ENCODE results near the gene TRIM15. TPM values are rescaled to one million over a fixed set of nuclear protein-coding genes. Genes with fewer than 3 reads are reported as not detected.
"Not testable (repeated sequence)": the region's sequence is repeated elsewhere in the genome, so short reads cannot be mapped to it uniquely, and the experiment has no call there.

The TRIM15 gene
- total RNA-seq, 2 experiments from 2014 or later = not detected

GRCh38 chr6:30160008-30160784 lies 3.1 kb upstream of the TRIM15 start:
- Mint-ChIP-seq H3K36me3 (ENCODE audit: low read depth) (no peaks in the 10 kb centered on the region), H3K9me3 (no peaks in the 10 kb centered on the region), H3K4me1 (peaks cover 17% of the 10 kb centered on the region), H3K27me3 (peaks cover 10% of the 10 kb centered on the region), H3K4me3 (no peak overlapping the region), H3K27ac (no peak overlapping the region)
- CTCF ChIA-PET = no interaction called here
- no peak for DNase-seq
- POLR2A ChIA-PET = no interaction called here

- Mint-ChIP-seq H3K27me3 (peaks cover 8% of the 10 kb centered on the region), H3K4me1 (peaks cover 17% of the 10 kb centered on the region), H3K27ac (no peak within 1 kb of the TSS), H3K9me3 (no peaks in the 10 kb centered on the region), H3K36me3 (ENCODE audit: low read depth) (no peaks in the 10 kb centered on the region), H3K4me3 (no peak within 1 kb of the TSS)
- DNase-seq = no peak
- CTCF ChIA-PET = no interaction called here
- POLR2A ChIA-PET = no interaction called here
Observed at GRCh38 chr6:30160785-30161531, 2.4 kb upstream of the TRIM15 start, which contains the start of gene TRIM10. TRIM10 (minus strand) TSS chr6:30161211; CDS start chr6:30160858, 353 bp downstream.

GRCh38 chr6:30162265-30163089 lies 869 bp upstream of the TRIM15 start:
- Mint-ChIP-seq H3K36me3 (ENCODE audit: low read depth) (no peaks in the 10 kb centered on the region), H3K27me3 (peaks cover 11% of the 10 kb centered on the region), H3K4me3 (no peak overlapping the region), H3K4me1 (peaks cover 25% of the 10 kb centered on the region), H3K27ac (no peak overlapping the region), H3K9me3 (no peaks in the 10 kb centered on the region)
- ChIA-PET POLR2A (no interaction called here), CTCF (interaction anchor here (0.6 kb wide), 1 partner anchor 371 kb away, joined by 3 read pairs; no protein-coding TSS in a partner anchor)
- DNase-seq = no peak

- no peak overlapping the region for H3K4me3 Mint-ChIP-seq
- ChIA-PET CTCF (no interaction called here), POLR2A (no interaction called here)
- H3K27ac Mint-ChIP-seq = no peak overlapping the region
- no peaks in the 10 kb centered on the region for H3K9me3 Mint-ChIP-seq
- DNase-seq = no peak
- H3K27me3 Mint-ChIP-seq = peaks cover 21% of the 10 kb centered on the region
- H3K36me3 Mint-ChIP-seq (ENCODE audit: low read depth) = no peaks in the 10 kb centered on the region
- H3K4me1 Mint-ChIP-seq = peaks cover 22% of the 10 kb centered on the region
Observed at GRCh38 chr6:30163918-30164654, 740 bp downstream of the TRIM15 start.

GRCh38 chr6:30164714-30165113 lies 1.4 kb downstream of the TRIM15 start:
- POLR2A ChIA-PET = no interaction called here
- CTCF ChIA-PET = no interaction called here

GRCh38 chr6:30165238-30165637 lies 1.9 kb downstream of the TRIM15 start:
- H3K27me3 Mint-ChIP-seq = peaks cover 22% of the 10 kb centered on the region
- H3K4me3 Mint-ChIP-seq; H3K36me3 Mint-ChIP-seq (ENCODE audit: low read depth); H3K27ac Mint-ChIP-seq; H3K9me3 Mint-ChIP-seq; POLR2A ChIA-PET; CTCF ChIA-PET; DNase-seq: not testable (repeated sequence)
- H3K4me1 Mint-ChIP-seq = peaks cover 23% of the 10 kb centered on the region

More at GRCh38 chr6:30164714-30165113, 1.4 kb downstream of the TRIM15 start:
- Mint-ChIP-seq H3K36me3 (ENCODE audit: low read depth) (no peaks in the 10 kb centered on the region), H3K4me3 (no peak overlapping the region), H3K4me1 (peaks cover 23% of the 10 kb centered on the region), H3K27ac (no peak overlapping the region), H3K9me3 (no peaks in the 10 kb centered on the region), H3K27me3 (peaks cover 21% of the 10 kb centered on the region)
- DNase-seq = no peak

GRCh38 chr6:30167101-30167500 lies 3.8 kb downstream of the TRIM15 start:
- Mint-ChIP-seq H3K9me3 (no peaks in the 10 kb centered on the region), H3K36me3 (ENCODE audit: low read depth) (no peaks in the 10 kb centered on the region), H3K27me3 (peaks cover 36% of the 10 kb centered on the region), H3K27ac (no peak overlapping the region), H3K4me3 (no peak overlapping the region), H3K4me1 (peaks cover 25% of the 10 kb centered on the region)
- ChIA-PET CTCF (interaction anchor here (0.9 to 1.6 kb wide), 4 partner anchors 13 to 193 kb away, joined by 3 to 4 read pairs (median 3); no protein-coding TSS in a partner anchor), POLR2A (no interaction called here)
- no peak for DNase-seq

- POLR2A ChIA-PET = no interaction called here
- CTCF ChIA-PET = interaction anchor here (0.9 kb wide), 1 partner anchor 38 kb away, joined by 3 read pairs; no protein-coding TSS in a partner anchor
- Mint-ChIP-seq H3K4me1 (peaks cover 14% of the 10 kb centered on the region), H3K27ac (no peak overlapping the region), H3K9me3 (no peaks in the 10 kb centered on the region), H3K36me3 (ENCODE audit: low read depth) (no peaks in the 10 kb centered on the region), H3K4me3 (no peak overlapping the region), H3K27me3 (peaks cover 46% of the 10 kb centered on the region)
- no peak for DNase-seq
Observed at GRCh38 chr6:30168741-30169140, 5.4 kb downstream of the TRIM15 start.

- no peaks in the 10 kb centered on the region for H3K9me3 Mint-ChIP-seq
- H3K4me3 Mint-ChIP-seq = no peak overlapping the region
- POLR2A ChIA-PET = no interaction called here
- peaks cover 14% of the 10 kb centered on the region for H3K4me1 Mint-ChIP-seq
- no peaks in the 10 kb centered on the region for H3K36me3 Mint-ChIP-seq (ENCODE audit: low read depth)
- H3K27ac Mint-ChIP-seq = peak overlapping the region; percentile 10
- H3K27me3 Mint-ChIP-seq = peaks cover 54% of the 10 kb centered on the region
- peak; percentile 29 for DNase-seq
- CTCF ChIA-PET = interaction anchor here (0.6 to 1.2 kb wide), 2 partner anchors 67 to 117 kb away, joined by 3 to 5 read pairs; no protein-coding TSS in a partner anchor
Observed at GRCh38 chr6:30169658-30170614, 6.6 kb downstream of the TRIM15 start.

GRCh38 chr6:30171677-30172471 lies 8.5 kb downstream of the TRIM15 start:
- no peak overlapping the region for H3K4me3 Mint-ChIP-seq
- no peak for DNase-seq
- CTCF ChIA-PET = interaction anchor here (0.7 kb wide), 1 partner anchor 44 kb away, joined by 4 read pairs; no protein-coding TSS in a partner anchor

GRCh38 chr6:30172681-30173080 lies 9.3 kb downstream of the TRIM15 start:
- H3K27me3 Mint-ChIP-seq = peaks cover 77% of the 10 kb centered on the region
- POLR2A ChIA-PET = no interaction called here
- no peaks in the 10 kb centered on the region for H3K9me3 Mint-ChIP-seq
- no peak overlapping the region for H3K4me3 Mint-ChIP-seq
- no peaks in the 10 kb centered on the region for H3K36me3 Mint-ChIP-seq (ENCODE audit: low read depth)
- H3K27ac Mint-ChIP-seq = no peak overlapping the region
- no peak for DNase-seq
- peaks cover 5% of the 10 kb centered on the region for H3K4me1 Mint-ChIP-seq
- CTCF ChIA-PET = interaction anchor here (0.7 kb wide), 1 partner anchor 43 kb away, joined by 4 read pairs; no protein-coding TSS in a partner anchor

More at GRCh38 chr6:30171677-30172471, 8.5 kb downstream of the TRIM15 start:
- POLR2A ChIA-PET = no interaction called here
- Mint-ChIP-seq H3K36me3 (ENCODE audit: low read depth) (no peaks in the 10 kb centered on the region), H3K9me3 (no peaks in the 10 kb centered on the region), H3K4me1 (peaks cover 10% of the 10 kb centered on the region), H3K27me3 (peaks cover 70% of the 10 kb centered on the region), H3K27ac (no peak overlapping the region)
